Hepatocyte (in vitro differentiated cells): Measurements from ENCODE around the gene B4GALT5.

ENCODE experiments used
- EZH2phosphoT487 ChIP-seq: fragments of 200-600 bp; sonication (generic); IDR thresholded peaks from one replicate; pipeline ENCODE4 v1.6.1; 2018; ENCODE audit warnings: antibody characterized with exemption, mild to moderate bottlenecking, low read depth, moderate library complexity; ENCODE audit not compliant: unreplicated experiment, severe bottlenecking
- TF ChIP-seq, protein P1 (sequence below): fragments of 200-600 bp; sonication (generic); IDR thresholded peaks from 2 replicates; pipeline ENCODE4 v1.5.1; 2016; ENCODE audit warnings: antibody characterized with exemption, mild to moderate bottlenecking; ENCODE audit not compliant: poor library complexity

DNA sequence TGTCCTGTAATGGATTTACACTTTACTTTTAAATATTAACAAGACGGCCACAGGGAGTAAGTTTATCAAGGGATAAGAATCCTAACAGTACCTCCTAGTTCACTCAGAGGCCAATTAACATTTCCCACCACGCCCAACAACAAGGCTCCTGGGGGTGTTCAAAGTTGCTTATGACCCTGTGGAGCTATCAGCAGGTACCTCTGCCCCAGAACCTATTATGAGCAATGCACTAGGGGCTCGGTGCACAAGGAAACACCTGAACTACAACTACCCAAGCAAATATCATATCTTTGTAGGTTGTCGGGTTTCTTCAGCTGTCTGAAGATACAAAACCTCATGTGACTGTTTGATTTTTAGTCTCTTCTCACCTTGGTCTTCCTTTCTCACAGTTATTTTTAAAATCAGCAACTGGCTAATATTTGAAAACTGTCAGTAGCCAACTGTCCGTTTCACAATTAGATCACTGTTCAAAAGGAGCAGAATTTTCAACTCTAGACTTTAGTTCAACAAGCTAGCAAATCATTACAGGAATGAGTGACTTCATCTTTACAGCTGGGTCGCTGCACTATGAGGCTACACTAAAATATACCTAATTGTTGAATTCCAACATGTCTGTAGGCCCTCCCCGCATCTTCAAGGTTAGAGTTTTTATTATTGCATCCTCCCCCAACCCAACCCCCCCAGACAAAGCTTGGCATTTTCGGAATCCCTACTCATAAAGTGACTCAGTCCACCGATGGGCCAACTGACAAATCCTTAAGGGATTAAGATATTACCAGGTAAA lies 38.1 kb downstream of the B4GALT5 start:
- TF ChIP-seq, protein P1, sequence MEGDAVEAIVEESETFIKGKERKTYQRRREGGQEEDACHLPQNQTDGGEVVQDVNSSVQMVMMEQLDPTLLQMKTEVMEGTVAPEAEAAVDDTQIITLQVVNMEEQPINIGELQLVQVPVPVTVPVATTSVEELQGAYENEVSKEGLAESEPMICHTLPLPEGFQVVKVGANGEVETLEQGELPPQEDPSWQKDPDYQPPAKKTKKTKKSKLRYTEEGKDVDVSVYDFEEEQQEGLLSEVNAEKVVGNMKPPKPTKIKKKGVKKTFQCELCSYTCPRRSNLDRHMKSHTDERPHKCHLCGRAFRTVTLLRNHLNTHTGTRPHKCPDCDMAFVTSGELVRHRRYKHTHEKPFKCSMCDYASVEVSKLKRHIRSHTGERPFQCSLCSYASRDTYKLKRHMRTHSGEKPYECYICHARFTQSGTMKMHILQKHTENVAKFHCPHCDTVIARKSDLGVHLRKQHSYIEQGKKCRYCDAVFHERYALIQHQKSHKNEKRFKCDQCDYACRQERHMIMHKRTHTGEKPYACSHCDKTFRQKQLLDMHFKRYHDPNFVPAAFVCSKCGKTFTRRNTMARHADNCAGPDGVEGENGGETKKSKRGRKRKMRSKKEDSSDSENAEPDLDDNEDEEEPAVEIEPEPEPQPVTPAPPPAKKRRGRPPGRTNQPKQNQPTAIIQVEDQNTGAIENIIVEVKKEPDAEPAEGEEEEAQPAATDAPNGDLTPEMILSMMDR = no peak
- TF ChIP-seq EZH2phosphoT487 = no peak
